ENCODE data around the gene MYRF. TPM values are rescaled to one million over a fixed set of nuclear protein-coding genes. Genes with fewer than 3 reads are reported as not detected.
A peak's percentile ranks its signal among the peaks of the same experiment; 100 is the strongest.

Gene MYRF
- total and polyA plus RNA-seq, 8 donors = 6.4 to 527 (median 59.7) TPM

- peaks cover 0 to 38% (median 29%) of the 10 kb centered on the region in 4 donors for H3K36me3 ChIP-seq
- no peak overlapping the region for H3K27ac ChIP-seq
- no peaks in the 10 kb centered on the region for H3K9me3 ChIP-seq
- H3K4me1 ChIP-seq = peaks cover 0 to 15% (median 6%) of the 10 kb centered on the region in 4 donors
- no peak for DNase-seq
- H3K27me3 ChIP-seq = no peaks in the 10 kb centered on the region
- intact Hi-C loops (cut with DNase I; ENCODE audit: low total_unique reads) = no loop called here
- no peak overlapping the region for H3K4me3 ChIP-seq
- WGBS, 5 donors = 73 to 89% (median 83%) methylated on average over 7 to 8 of the region's 8 CpGs
- TF ChIP-seq EP300 (IDR thresholded peaks at IDR 0.05) = no peak
- TF ChIP-seq POLR2AphosphoS5 (IDR thresholded peaks at IDR 0.05) = no peak
- no peak for TF ChIP-seq POLR2A (IDR thresholded peaks at IDR 0.05)
- TF ChIP-seq, protein P1, sequence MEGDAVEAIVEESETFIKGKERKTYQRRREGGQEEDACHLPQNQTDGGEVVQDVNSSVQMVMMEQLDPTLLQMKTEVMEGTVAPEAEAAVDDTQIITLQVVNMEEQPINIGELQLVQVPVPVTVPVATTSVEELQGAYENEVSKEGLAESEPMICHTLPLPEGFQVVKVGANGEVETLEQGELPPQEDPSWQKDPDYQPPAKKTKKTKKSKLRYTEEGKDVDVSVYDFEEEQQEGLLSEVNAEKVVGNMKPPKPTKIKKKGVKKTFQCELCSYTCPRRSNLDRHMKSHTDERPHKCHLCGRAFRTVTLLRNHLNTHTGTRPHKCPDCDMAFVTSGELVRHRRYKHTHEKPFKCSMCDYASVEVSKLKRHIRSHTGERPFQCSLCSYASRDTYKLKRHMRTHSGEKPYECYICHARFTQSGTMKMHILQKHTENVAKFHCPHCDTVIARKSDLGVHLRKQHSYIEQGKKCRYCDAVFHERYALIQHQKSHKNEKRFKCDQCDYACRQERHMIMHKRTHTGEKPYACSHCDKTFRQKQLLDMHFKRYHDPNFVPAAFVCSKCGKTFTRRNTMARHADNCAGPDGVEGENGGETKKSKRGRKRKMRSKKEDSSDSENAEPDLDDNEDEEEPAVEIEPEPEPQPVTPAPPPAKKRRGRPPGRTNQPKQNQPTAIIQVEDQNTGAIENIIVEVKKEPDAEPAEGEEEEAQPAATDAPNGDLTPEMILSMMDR (IDR thresholded peaks at IDR 0.05) = no peak
Measured at GRCh38 chr11:61728940-61729219, 23.6 kb upstream of the MYRF start.

DNA sequence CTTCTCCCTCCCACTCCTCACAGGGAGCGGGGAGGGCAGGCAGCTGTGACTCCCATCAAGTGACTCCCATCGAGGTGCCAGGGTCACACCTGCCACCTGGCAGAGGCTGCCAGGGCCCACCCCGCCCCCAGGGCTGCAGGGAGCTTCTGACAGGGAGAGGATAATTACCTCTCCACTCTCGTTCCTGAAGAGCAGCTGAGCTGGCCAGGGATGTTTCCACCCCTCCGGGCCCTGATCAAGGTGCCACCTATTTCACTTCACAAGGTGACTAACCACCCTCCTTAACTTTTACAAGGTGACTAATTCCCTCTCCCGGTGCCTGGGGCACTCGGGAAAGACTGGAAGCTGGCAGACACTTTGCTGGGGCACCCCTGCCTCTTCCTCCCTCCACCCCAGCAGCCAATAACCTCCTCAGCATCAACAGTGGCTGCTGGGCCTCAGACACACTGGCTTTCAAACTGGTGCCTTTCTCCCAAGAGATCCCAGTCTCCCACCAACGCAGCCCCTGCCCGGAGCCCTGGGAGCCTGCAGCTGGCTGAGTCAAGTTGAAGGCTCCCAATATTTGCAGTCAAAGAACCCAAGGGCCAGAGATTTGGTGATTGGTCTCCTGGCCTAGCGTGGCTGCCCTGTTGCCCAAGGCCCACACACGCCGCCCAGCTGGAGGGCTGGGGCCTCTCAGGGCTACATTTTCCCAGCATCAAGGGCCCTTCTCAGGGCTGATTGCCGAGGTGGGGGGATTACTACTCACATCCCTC lies 22.0 kb upstream of the MYRF start:
- Histone ChIP-seq H3K9me3 (no peaks in the 10 kb centered on the region), H3K27ac (no peak overlapping the region), H3K36me3 (peaks cover 0 to 50% (median 31%) of the 10 kb centered on the region in 4 donors), H3K4me3 (no peak overlapping the region), H3K27me3 (no peaks in the 10 kb centered on the region), H3K4me1 (peaks cover 0 to 15% (median 6%) of the 10 kb centered on the region in 4 donors)
- intact Hi-C loops (cut with DNase I; ENCODE audit: low total_unique reads) = no loop called here
- DNase-seq = no peak
- no peak for TF ChIP-seq POLR2A (IDR thresholded peaks at IDR 0.05)
- no peak for TF ChIP-seq POLR2AphosphoS5 (IDR thresholded peaks at IDR 0.05)
- TF ChIP-seq, protein P1 (IDR thresholded peaks at IDR 0.05) = no peak
- no peak for TF ChIP-seq EP300 (IDR thresholded peaks at IDR 0.05)
- 71 to 79% (median 77%) methylated on average over 9 to 13 of the region's 13 CpGs for WGBS, 5 donors

DNA sequence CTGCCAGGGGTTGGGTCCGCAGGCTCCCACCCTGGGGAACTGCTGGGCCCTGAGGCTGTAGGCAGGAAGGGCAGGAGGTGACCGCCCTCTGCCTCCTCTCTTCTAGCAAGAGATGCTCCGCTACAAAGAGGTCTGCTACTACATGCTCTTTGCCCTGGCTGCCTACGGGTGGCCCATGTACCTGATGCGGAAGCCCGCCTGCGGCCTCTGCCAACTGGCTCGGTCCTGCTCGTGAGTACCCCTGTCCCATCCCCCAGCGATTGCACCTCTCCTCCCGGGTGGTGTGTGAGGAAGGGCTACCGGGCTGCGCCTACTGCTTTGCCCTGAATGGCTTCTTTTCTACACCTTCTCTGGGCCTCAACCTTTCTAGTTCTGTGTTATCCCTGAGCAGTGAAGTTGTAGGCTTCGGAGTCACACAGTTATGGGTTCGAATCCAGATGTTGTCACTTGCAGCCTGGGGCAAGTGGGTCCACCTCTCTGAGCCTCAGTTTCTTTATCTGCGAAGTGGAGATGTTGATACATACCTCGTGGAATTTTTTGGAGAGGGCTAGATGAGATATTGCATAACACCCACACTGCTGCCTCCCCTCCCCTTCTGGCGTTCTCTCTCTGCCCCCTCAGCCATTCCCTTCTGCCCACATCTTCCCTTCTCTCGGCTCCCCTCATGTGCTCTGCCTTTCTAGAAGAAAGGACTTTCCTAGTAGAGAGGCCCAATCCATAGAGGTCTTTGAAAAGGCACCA lies 21.1 kb upstream of the MYRF start:
- H3K36me3 ChIP-seq = peaks cover 0 to 51% (median 33%) of the 10 kb centered on the region in 4 donors
- H3K4me3 ChIP-seq = no peak overlapping the region
- WGBS, 5 donors = 83 to 89% (median 86%) methylated on average over 19 of the region's 19 CpGs
- no peak overlapping the region for H3K27ac ChIP-seq
- no peaks in the 10 kb centered on the region for H3K9me3 ChIP-seq
- DNase-seq = no peak
- TF ChIP-seq POLR2AphosphoS5 (IDR thresholded peaks at IDR 0.05) (no peak), EP300 (IDR thresholded peaks at IDR 0.05) (no peak), POLR2A (IDR thresholded peaks at IDR 0.05) (no peak)
- TF ChIP-seq, protein P1 (IDR thresholded peaks at IDR 0.05) = no peak
- intact Hi-C loops (cut with DNase I; ENCODE audit: low total_unique reads) = no loop called here
- H3K27me3 ChIP-seq = no peaks in the 10 kb centered on the region
- H3K4me1 ChIP-seq = peaks cover 0 to 15% (median 6%) of the 10 kb centered on the region in 4 donors

DNA sequence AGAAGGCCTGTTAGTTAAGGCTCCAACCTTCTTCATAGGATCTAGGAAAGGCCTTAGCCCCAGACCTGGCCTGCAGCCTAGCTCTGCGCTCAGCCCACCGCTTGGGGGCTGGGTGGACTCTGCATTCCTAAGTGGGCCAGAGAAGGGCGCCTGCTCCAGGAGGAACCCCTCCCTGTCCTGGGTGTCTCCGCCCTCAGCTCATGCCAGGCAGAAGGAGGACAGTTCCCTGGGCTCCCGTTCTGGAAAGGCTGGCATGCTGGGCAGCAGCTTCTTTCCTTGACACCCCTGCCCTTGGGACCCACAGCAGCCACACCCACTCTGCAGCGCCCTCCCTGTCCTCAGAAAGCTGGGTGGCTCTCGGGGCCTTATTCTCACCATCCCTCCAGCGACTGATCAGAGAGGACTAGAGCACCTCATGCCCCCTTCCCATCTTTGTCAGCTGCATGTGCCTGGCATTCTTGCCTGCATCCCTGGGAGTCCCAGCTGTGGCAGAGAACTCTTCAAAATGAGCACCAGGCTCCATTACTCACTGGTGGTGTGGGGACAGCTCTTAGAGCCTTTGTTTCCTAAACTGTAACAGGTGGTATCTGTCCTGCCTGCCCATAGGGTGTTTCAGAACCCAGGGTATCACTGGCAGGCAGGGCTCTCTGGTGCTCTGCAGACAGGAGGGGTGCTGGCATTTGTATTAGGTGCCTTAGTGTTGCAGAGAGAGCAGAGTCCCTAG lies 20.3 kb upstream of the MYRF start:
- Histone ChIP-seq H3K36me3 (peaks cover 0 to 53% (median 35%) of the 10 kb centered on the region in 4 donors), H3K27me3 (no peaks in the 10 kb centered on the region), H3K4me1 (peaks cover 0 to 15% (median 6%) of the 10 kb centered on the region in 4 donors), H3K9me3 (no peaks in the 10 kb centered on the region), H3K27ac (peak overlapping the region in 1 of 5 donors; percentile 53), H3K4me3 (no peak overlapping the region)
- no peak for DNase-seq
- 69 to 82% (median 75%) methylated on average over 8 of the region's 8 CpGs for WGBS, 5 donors
- intact Hi-C loops (cut with DNase I; ENCODE audit: low total_unique reads) = no loop called here
- no peak for TF ChIP-seq POLR2AphosphoS5 (IDR thresholded peaks at IDR 0.05)
- TF ChIP-seq, protein P1 (IDR thresholded peaks at IDR 0.05) = no peak
- TF ChIP-seq EP300 (IDR thresholded peaks at IDR 0.05) = no peak
- TF ChIP-seq POLR2A (IDR thresholded peaks at IDR 0.05) = no peak

All from stomach (tissue), 9 donors.